NOMO-1 treated with DMSO at 0.1 percent for 48 hours (cell line): ENCODE measurements around the gene ARMH4.

ENCODE experiments used
- DNase-seq: peaks from one replicate; lab custom pipeline; 2025; ENCODE audit not compliant: unreplicated experiment; lab: John Stamatoyannopoulos, UW

The ARMH4 gene

GRCh38 chr14:58059126-58059525, 92.9 kb downstream of the ARMH4 start:
- no peak for DNase-seq

GRCh38 chr14:58055497-58056010, 96.5 kb downstream of the ARMH4 start:
- no peak for DNase-seq

DNA sequence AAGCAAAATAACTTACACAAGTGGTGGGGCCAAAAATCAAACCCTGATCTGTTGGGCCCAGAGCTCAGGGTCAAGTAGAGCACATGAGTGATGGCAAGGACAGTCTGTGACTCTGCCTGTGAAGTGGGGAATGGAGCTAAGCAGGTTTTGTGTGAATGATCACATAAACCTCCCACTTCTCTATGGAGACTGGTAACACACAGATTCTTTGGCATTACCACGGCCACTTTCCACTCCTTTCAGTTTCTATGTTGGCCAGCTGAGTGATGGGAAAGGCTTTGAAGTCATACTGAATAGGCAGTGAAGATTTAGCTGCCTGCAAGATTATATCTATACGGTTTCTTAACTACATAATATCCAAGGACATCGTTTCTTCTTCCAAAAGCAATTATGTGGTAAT, 97.9 kb downstream of the ARMH4 start:
- no peak for DNase-seq

DNA sequence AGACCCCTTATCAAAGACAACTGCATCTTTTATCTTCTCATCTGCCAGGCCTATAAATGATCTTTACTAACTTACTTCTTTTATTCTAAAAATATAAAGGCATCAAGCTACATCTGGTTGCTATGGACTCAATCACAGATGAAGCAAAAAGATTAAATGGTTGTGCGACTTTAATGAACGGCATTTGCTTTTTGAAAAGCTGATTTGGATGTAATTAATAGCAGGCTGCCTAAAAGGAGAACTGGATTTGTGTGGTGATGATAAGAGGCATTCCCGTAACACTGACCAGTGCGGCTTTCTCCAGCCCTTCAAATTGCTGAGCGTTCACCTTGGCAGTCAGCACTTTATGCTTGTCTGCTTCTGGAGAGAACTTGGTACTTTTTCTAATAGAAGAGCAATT, 103.8 kb downstream of the ARMH4 start:
- DNase-seq: no peak

- DNase-seq: peak; percentile 7
Measured at GRCh38 chr14:58027904-58028303, 124.1 kb downstream of the ARMH4 start.

- no peak for DNase-seq
Measured at GRCh38 chr14:58026967-58027366, 125.0 kb downstream of the ARMH4 start.

DNA sequence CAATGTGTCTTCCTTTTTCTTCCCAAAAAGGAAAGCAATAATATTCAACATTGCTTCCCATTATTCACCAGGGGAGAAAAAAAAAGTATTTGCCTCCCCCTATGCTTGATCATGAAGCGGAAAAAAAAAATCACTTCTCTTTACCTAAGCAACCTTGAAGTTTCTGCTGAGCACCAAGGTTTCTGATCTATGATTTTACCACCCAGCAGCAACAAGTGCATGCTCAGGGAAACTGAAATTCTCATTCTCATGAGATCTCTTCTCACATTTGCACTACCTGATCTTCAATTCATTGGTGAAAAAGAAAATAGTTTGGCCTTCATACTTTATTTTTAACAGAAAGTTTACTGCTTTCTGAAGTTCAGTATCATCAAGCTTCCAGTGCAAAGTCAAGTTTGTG, 125.8 kb downstream of the ARMH4 start:
- DNase-seq: no peak

DNA sequence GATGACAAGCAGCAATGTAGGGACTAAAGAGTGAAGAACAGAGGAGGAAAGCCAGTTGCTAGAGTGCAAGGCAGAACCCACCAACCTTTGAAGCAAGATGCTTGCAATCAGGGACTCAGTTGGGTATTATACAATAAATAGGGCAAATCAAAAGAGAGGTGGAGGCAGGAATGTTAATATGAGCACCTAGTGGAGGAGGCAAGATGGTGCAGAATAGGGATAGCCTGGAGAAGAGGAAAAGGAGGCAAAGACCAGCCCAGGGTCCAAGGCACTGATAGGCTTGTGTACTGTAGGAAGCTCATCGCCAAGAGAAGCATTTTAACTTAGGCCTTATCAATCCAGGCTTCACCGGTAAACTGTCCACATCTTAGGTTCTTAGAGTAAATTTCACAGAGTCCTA, 137.2 kb downstream of the ARMH4 start:
- no peak for DNase-seq

- no peak for DNase-seq
Measured at GRCh38 chr14:58002618-58003017, 149.4 kb downstream of the ARMH4 start.

DNA sequence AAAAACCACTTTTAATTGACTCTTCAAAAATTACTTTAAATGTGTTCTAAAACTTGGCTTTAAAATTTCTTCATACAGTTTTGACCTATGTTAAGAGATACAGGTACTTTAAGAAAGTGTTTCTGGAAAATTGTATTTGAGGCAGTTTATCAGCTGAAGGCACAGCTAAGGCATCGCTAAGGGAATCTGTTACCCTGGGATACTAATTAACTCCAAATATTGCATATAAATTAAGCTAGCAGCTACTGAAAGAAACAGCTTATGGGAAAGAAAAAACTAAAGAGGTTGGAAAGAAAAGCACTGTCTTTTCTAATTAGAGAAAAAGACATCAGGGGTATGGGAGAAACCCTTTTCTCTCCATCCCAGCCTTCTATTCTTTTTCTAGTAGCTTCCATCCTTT, 152.0 kb downstream of the ARMH4 start:
- no peak for DNase-seq

DNA sequence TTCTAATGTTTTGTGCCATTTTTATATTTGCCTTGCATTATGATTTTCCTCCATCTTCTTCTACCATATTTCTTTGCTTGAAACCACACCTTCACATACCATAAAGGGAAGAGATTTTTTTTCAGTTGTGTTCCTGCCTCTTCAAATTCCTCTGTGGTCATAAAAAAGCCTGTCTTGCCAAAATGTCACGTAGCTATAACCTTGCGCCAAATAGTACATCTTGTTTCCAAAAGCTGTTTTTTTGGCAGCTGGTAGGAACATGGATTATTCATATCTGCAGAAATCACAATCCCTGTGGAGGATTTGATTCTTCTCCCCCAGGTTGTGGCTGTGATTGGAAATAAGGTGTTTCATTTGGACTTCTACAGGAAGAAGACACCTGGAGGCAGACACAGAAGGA, 152.5 kb downstream of the ARMH4 start:
- no peak for DNase-seq

GRCh38 chr14:57998766-57999165, 153.2 kb downstream of the ARMH4 start:
- no peak for DNase-seq

DNA sequence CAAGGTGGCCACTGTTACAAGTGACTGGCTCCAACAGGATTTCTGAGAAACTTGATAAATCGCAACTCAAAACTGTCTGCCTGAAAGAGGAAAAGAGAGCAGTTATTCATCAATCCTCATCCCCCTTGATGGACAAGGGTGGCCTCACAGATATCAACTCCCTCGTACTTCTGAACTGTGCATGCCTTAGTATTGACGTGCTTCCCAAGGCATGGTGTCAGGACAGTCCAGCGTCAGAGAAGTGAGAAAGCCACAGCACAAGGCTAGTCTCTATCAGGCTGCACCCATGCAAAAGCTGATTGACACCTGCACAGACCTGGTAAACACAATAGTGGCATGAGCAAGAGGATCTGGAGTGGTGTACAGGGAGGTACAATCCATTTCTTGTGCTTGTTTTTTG, 160.7 kb downstream of the ARMH4 start:
- DNase-seq: no peak

DNA sequence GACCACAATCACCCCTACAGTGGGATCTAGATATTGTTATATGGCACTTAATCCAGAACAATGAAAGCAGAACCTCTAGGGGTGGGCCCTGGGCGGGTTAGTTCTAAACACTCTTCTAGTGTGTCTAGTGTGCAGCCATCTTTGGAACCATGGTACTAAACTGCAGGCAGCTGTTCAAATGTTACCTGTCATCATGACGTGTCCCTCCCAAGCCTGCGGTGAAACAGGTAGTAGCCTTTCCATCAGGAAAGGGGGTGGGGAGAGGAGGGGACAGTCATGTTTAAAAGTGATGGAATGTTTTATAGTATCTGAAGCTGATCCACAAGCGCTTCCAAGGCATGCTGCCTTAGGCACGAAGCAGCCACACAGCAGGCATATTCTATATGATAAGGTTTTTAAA, 163.6 kb downstream of the ARMH4 start:
- no peak for DNase-seq

GRCh38 chr14:57987596-57988300, 164.3 kb downstream of the ARMH4 start:
- no peak for DNase-seq

- no peak for DNase-seq
Measured at GRCh38 chr14:57987051-57987450, 165.0 kb downstream of the ARMH4 start.

DNA sequence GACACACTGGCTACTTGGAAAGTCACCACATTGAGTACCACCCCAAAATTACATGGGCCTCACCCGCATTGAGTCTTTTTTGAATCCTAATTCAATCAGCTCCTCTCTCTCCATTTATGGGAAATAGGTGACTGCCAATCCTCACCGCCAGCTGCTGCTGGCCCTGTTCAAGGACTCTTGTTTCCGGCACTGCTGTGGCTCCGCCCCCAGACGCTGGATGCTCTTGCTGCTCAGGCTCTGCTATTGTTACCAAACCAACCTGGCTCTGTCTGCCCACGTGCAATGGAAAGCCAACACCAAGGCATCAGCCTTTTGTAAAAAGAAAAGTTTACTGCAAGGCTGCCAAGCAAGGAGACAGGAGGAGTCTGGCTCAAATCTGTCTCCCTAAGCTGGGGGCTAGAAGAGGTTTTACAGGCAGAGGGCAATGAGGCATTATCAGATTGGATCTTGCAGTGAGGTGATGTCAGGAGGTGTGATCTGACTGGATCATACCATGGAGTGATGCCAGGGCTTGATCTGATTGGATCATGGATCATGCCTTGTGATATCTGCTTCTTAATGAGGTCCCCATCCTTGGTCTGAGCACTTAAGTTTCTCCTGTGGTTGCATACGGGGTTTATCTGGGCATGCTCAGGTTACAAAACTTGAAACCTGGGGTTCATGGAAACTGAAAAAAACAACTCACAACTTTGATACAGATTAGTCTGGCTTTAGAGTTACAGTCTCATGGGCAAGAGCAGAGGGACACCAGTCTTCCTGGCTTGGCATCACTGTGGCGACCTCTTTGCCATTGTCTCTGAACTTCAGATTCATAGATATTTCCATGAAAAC, 169.0 kb downstream of the ARMH4 start:
- DNase-seq: no peak

GRCh38 chr14:57981817-57982560, 170.0 kb downstream of the ARMH4 start:
- no peak for DNase-seq

DNA sequence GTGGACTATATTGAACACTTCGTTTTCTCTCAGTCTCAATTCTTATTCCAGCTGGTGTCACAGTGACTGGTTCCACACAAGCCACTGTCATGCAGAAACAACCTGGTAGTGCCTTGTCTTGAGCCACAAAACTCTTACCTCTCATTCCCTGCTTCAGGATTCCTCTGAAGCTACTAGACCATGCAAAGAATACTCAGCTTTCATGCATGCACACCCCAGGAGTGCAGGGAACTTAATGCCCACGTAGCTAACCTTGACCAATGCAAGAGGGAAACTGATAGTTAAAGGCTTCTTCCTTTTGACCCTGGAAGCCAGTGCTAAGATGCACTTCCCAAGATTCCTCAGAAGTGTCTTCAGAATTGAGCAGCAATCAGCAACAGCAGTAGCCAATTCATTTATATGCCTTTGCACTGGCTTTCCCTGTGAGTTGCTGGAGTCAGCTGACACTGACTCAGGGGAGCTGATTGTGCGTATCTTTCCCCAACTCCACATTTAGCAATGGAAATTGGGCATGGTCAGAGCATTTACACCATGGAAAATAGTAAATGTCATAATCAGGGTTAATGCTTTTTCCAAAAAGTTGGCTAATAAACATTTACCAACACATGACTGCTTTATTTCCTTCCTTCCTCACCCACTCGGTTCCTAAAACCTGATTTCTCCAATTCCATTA, 172.5 kb downstream of the ARMH4 start:
- no peak for DNase-seq

DNA sequence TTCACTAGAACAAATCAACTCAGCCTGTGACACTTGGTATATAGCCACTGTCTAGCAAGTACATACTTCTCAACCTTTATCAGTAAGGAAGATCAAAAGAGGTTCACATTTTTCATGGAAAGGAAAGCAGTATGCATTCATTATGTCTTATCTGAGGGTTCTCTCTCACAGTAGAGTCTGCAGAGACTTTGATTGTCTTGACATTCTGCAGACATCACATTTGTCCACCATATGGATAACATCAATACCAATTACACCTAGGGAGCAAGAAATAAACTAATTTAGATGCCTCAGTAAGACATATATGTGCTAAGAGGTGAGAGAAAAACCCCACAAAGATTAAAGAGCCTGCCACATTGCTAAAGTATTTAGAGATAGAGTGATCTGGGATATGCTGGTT, 175.3 kb downstream of the ARMH4 start:
- DNase-seq: no peak

- no peak for DNase-seq
Measured at GRCh38 chr14:57974896-57975295, 177.1 kb downstream of the ARMH4 start.
